Upper lobe of left lung (tissue), 6 donors: ENCODE results near the gene FKBP3. TPM values are rescaled to one million over a fixed set of nuclear protein-coding genes. Genes with fewer than 3 reads are reported as not detected.

Experiments used
- ATAC-seq, 2 donors: fragments of 200-7000 bp; cut with Tn5 transposase; one replicate each; pipeline ENCODE4 v1.9.1; 2022; ENCODE audit warnings: mild to moderate bottlenecking in 2 of 2, moderate library complexity in 2 of 2; ENCODE audit not compliant: low FRiP score in 2 of 2
- DNase-seq, 2 donors: peaks; one replicate each; pipeline ENCODE4 v3.0.0-alpha.2; 2019 to 2020
- H3K27ac ChIP-seq, 4 donors: fragments of 200-600 bp; sonication (generic); one replicate each; pipeline ENCODE4 v1.5.1; 2016 to 2019
- H3K27me3 ChIP-seq, 4 donors: fragments of 200-600 bp; sonication (generic); one replicate each; pipeline ENCODE4 v1.5.1; 2017 to 2019
- H3K36me3 ChIP-seq, 4 donors: fragments of 200-600 bp; sonication (generic); one replicate each; pipeline ENCODE4 v1.5.1; 2016 to 2019
- H3K4me1 ChIP-seq, 4 donors: fragments of 200-600 bp; sonication (generic); one replicate each; pipeline ENCODE4 v1.5.1; 2018 to 2019
- H3K4me3 ChIP-seq, 4 donors: fragments of 200-600 bp; sonication (generic); one replicate each; pipeline ENCODE4 v1.5.1; 2017 to 2019; ENCODE audit warnings: mild to moderate bottlenecking in 2 of 4, moderate library complexity in 1 of 4
- H3K9me3 ChIP-seq, 4 donors: fragments of 200-600 bp; sonication (generic); one replicate each; pipeline ENCODE4 v1.5.1; 2018 to 2019
- EP300 ChIP-seq, 4 donors: sonication (generic); formaldehyde crosslinking; IDR thresholded peaks; one replicate each; pipeline ENCODE4 v1.5.1; 2017; ENCODE audit warnings: antibody characterized with exemption in 4 of 4, control low read depth in 2 of 4
- POLR2A ChIP-seq, 4 donors: fragments of 450-650 bp; IDR thresholded peaks; one replicate each; pipeline ENCODE4 v1.5.1; 2016 to 2017; ENCODE audit warnings: antibody characterized with exemption in 4 of 4, mild to moderate bottlenecking in 2 of 4
- POLR2AphosphoS5 ChIP-seq, 2 donors: sonication (generic); formaldehyde crosslinking; IDR thresholded peaks; one replicate each; pipeline ENCODE4 v1.5.1; 2017; ENCODE audit warnings: antibody characterized with exemption in 2 of 2
- WGBS, 2 donors: methylation state at CpG; one replicate each; pipeline ENCODE4 v1.1.5; 2017 to 2018; 5-methylcytosine and 5-hydroxymethylcytosine counted together
- small RNA-seq, 4 donors: library from RNA; depleted of rRNA; stranded (forward); fragments of <200 nt; gene quantifications; one replicate each; pipeline ENCODE3, GENCODE V24; 2016
- total RNA-seq, 6 donors: library from RNA; depleted of rRNA in 4 of 6; stranded (reverse); fragments of >200 nt in 4 of 6; gene quantifications; one replicate each; pipeline versions ENCODE4 v1.1.0 to v1.2.1, GENCODE V29; 2016 to 2021
- TF ChIP-seq, protein P1 (sequence below), 6 experiments: fragments of 450-650 bp in 4 of 6; fragments of 200-600 bp in 2 of 6; sonication (generic) in 2 of 6; IDR thresholded peaks; one replicate each; pipeline ENCODE4 v1.5.1; 2016 to 2019; ENCODE audit warnings: antibody characterized with exemption in 6 of 6
- donor health status: DM: no; HTN: no; CAD: no; lungs with moderate emphysema.
- donor health status: DM: no; HTN: yes; CAD: no; lungs with severe emphysema.

FKBP3 gene
- total RNA-seq, 6 donors from 2014 or later = 10.5 to 54.1 (median 27.1) TPM

GRCh38 chr14:45066667-45067066 lies 67.6 kb downstream of the FKBP3 start:
- WGBS, 2 donors = 93 to 96% methylated on average over 3 of the region's 3 CpGs
- H3K4me1 ChIP-seq = no peaks in the 10 kb centered on the region
- H3K27ac ChIP-seq = no peak overlapping the region
- no peaks in the 10 kb centered on the region for H3K27me3 ChIP-seq
- H3K36me3 ChIP-seq = peaks cover 0 to 24% (median 0%) of the 10 kb centered on the region in 4 donors
- H3K4me3 ChIP-seq = no peak overlapping the region
- ATAC-seq = no peak
- TF ChIP-seq EP300 (IDR thresholded peaks at IDR 0.05) (no peak), POLR2A (IDR thresholded peaks at IDR 0.05) (no peak), POLR2AphosphoS5 (IDR thresholded peaks at IDR 0.05) (no peak)
- TF ChIP-seq, protein P1, sequence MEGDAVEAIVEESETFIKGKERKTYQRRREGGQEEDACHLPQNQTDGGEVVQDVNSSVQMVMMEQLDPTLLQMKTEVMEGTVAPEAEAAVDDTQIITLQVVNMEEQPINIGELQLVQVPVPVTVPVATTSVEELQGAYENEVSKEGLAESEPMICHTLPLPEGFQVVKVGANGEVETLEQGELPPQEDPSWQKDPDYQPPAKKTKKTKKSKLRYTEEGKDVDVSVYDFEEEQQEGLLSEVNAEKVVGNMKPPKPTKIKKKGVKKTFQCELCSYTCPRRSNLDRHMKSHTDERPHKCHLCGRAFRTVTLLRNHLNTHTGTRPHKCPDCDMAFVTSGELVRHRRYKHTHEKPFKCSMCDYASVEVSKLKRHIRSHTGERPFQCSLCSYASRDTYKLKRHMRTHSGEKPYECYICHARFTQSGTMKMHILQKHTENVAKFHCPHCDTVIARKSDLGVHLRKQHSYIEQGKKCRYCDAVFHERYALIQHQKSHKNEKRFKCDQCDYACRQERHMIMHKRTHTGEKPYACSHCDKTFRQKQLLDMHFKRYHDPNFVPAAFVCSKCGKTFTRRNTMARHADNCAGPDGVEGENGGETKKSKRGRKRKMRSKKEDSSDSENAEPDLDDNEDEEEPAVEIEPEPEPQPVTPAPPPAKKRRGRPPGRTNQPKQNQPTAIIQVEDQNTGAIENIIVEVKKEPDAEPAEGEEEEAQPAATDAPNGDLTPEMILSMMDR (IDR thresholded peaks at IDR 0.05) = no peak
- no peaks in the 10 kb centered on the region for H3K9me3 ChIP-seq
- no peak for DNase-seq

DNA sequence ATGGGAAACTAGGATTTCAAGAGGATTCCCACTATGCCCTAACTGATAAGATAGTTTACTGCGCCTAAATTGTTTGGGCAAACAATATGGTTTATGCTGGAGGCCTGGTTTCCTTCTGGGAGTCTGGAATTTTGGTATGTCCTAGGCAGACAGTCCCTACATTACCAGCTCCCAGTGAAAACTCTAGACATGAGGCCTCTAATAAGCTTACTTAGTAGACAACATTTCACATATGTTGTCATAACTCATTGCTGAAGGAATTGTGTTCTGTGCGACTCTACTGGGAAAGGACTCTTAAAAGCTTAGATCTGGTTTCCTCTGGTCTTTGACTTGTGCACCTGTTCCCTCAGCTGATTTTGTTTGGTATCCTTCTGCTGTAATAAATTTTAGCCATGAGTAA lies 68.3 kb downstream of the FKBP3 start:
- TF ChIP-seq EP300 (IDR thresholded peaks at IDR 0.05) = no peak
- H3K4me1 ChIP-seq = no peaks in the 10 kb centered on the region
- H3K27ac ChIP-seq = no peak overlapping the region
- no peaks in the 10 kb centered on the region for H3K9me3 ChIP-seq
- ATAC-seq (no peak), DNase-seq (no peak)
- 92 to 94% methylated on average over 2 of the region's 2 CpGs for WGBS, 2 donors
- peaks cover 0 to 19% (median 0%) of the 10 kb centered on the region in 4 donors for H3K36me3 ChIP-seq
- no peaks in the 10 kb centered on the region for H3K27me3 ChIP-seq
- no peak overlapping the region for H3K4me3 ChIP-seq

Small RNAs within 50 kb of the gene (small RNA-seq; reads per million reads assigned to genes)
- gene RF00151 (0 to 0.14 (median 0.06) reads per million in 4 donors), gene SNORD127 (2,136 to 8,044 (median 5,379) reads per million in 4 donors)

Other genes starting within 250 kb of the FKBP3 start
- gene KLHL28, start 172.5 kb downstream of the FKBP3 start, total RNA-seq = 10 to 100 TPM in 4 of 6 donors, 1 to 10 TPM in 2; 3.7 to 20.0 (median 12.4) TPM
- 10 to 100 TPM; 11.3 to 42.3 (median 16.2) TPM for gene TOGARAM1, start 172.3 kb downstream of the FKBP3 start, total RNA-seq
- 10 to 100 TPM; 18.8 to 38.1 (median 26.9) TPM for gene PRPF39, start 50.4 kb downstream of the FKBP3 start, total RNA-seq
- 10 to 100 TPM in 1 of 6 donors, 1 to 10 TPM in 5; 3.3 to 34.6 (median 4.6) TPM for gene FANCM, start 1.4 kb upstream of the FKBP3 start, total RNA-seq
- gene MIS18BP1, start 118.7 kb upstream of the FKBP3 start, total RNA-seq = 10 to 100 TPM; 19.2 to 58.7 (median 30.5) TPM